ENCODE results near the gene TBC1D4.

DNA sequence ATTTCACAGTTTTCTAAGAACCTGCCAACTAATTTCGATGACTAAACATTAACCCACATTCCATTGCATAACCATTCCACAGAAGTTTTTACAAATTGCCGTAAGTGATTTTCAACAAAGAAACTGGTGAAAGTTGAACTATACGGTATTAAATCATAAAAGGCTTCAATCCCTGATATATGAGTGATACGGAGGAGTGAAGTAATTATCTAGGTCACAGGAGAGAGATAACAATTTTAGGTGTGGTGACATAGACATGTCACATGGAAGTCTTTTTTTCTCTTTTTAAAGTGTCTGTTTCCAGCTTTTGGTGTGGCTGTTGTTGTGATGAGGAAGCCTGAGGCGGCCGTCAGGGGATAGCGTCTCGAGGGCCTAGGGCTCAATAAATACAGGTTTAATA, 29.4 kb downstream of the TBC1D4 start:
- TF ChIP-seq CTCF (IDR thresholded peaks at IDR 0.05; ENCODE audit: insufficient read depth, low read depth, low read length): no peak
- TF ChIP-seq EZH2 (IDR thresholded peaks at IDR 0.05; ENCODE audit: insufficient read depth, low read length): no peak

Measured in astrocyte (in vitro differentiated cells and primary cell).